Choroid plexus epithelial cell (primary cell): ENCODE results near the gene ADCY4.
A peak's percentile ranks its signal among the peaks of the same experiment; 100 is the strongest.
"Not testable (repeated sequence)": the region's sequence is repeated elsewhere in the genome, so short reads cannot be mapped to it uniquely, and the experiment has no call there.

Source experiments
- DNase-seq: peaks from one replicate; pipeline ENCODE4 v3.0.0-alpha.2; 2010; ENCODE audit warnings: low read depth
- H3K4me3 ChIP-seq: 2 replicates; pipeline ENCODE4 v1.5.1; 2011; ENCODE audit warnings: low read depth, mild to moderate bottlenecking, control low read depth, low read length, moderate library complexity
- TF ChIP-seq, protein P1 (sequence below): conservative IDR thresholded peaks from 2 replicates; pipeline ENCODE4 v1.5.1; 2011; ENCODE audit warnings: low read depth, mild to moderate bottlenecking, control low read depth, inconsistent platforms, low read length, moderate library complexity

Gene ADCY4

GRCh38 chr14:24378327-24378726 is 43.5 kb upstream of the ADCY4 start:
- TF ChIP-seq, protein P1, sequence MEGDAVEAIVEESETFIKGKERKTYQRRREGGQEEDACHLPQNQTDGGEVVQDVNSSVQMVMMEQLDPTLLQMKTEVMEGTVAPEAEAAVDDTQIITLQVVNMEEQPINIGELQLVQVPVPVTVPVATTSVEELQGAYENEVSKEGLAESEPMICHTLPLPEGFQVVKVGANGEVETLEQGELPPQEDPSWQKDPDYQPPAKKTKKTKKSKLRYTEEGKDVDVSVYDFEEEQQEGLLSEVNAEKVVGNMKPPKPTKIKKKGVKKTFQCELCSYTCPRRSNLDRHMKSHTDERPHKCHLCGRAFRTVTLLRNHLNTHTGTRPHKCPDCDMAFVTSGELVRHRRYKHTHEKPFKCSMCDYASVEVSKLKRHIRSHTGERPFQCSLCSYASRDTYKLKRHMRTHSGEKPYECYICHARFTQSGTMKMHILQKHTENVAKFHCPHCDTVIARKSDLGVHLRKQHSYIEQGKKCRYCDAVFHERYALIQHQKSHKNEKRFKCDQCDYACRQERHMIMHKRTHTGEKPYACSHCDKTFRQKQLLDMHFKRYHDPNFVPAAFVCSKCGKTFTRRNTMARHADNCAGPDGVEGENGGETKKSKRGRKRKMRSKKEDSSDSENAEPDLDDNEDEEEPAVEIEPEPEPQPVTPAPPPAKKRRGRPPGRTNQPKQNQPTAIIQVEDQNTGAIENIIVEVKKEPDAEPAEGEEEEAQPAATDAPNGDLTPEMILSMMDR: no peak
- H3K4me3 ChIP-seq: no peak overlapping the region

DNA sequence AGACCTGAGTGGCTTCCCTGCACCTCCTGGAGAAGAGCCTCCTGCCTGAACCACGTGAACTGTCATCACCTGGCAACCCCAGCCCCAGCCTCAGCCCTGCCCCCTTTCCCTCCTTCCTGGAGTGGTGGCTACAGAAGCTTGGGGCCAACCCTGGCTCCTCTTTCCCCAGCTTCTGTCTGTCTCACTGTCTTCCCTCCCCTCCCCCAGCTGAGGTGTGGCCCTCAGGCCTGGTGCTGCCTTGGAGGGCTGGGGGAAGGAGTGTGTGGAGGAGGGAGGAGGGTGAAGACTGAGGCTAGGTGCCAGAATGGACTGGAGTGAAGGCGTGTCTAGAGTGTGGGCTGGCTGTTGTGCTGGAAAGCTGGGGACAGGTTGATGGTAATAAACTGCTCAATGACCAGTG is 42.8 kb upstream of the ADCY4 start:
- DNase-seq: no peak
- H3K4me3 ChIP-seq: no peak overlapping the region
- TF ChIP-seq, protein P1: no peak

More at GRCh38 chr14:24378327-24378726, 43.5 kb upstream of the ADCY4 start:
- DNase-seq: no peak

- H3K4me3 ChIP-seq: no peak overlapping the region
- DNase-seq: no peak
- TF ChIP-seq, protein P1: no peak
Measured at GRCh38 chr14:24377126-24377525, 42.3 kb upstream of the ADCY4 start.

- DNase-seq: no peak
- TF ChIP-seq, protein P1: no peak
- no peak overlapping the region for H3K4me3 ChIP-seq
Measured at GRCh38 chr14:24376448-24377070, 41.7 kb upstream of the ADCY4 start.

DNA sequence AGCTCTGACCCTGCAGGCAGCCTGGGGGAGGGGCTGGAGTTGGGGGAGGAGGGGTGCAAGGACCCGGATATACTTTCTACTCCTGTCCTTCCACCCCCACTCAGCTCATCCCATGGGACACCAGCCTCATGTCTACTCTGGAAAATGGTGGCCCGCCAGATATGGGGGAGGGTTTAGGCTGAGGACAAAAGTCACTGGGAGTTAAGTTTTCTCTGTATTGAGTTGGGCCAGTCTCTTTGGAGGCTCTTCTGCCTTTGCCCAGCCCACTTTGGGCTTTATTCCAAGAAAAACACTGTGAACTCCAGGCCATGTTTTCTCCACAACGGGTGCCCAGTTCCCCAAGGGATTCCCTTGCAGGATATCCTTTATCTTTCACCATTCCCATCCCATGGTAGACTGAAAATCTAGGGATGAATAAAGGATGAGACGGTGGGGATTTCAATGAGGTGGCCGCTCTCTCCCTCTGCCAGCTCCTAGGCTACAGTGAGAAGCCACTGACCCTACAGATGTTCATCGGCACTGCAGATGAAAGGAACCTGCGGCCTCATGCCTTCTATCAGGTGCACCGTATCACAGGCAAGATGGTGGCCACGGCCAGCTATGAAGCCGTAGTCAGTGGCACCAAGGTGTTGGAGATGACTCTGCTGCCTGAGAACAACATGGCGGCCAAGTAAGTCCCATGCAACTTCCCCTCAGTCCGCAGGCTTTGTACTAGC is 38.0 kb upstream of the ADCY4 start:
- peak; percentile 49 for DNase-seq

DNA sequence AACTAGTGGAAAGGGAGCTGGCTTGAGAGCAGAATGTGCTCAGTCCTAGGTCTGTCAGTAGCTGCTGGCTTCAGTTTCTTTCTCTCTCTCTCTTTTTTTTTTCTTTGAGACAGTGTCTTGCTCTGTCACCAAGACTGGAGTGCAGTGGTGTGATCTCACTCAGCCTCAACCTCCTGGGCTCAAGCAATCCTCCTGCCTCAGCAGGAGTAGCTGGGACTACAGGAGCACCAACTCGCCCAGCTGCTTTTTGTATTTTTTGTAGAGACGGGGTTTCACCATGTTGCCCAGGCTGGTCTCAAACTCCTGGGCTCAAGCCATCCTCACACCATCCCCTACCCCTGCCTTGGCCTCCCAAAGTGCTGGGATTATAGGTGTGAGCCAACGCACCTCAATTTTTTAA is 36.7 kb upstream of the ADCY4 start:
- H3K4me3 ChIP-seq, DNase-seq: not testable (repeated sequence)

More for the DNA sequence above, 38.0 kb upstream of the ADCY4 start:
- H3K4me3 ChIP-seq: no peak overlapping the region
- TF ChIP-seq, protein P1: no peak

- TF ChIP-seq, protein P1: no peak
- H3K4me3 ChIP-seq: no peak overlapping the region
- DNase-seq: peak; percentile 22
Measured at GRCh38 chr14:24370748-24371147, 35.9 kb upstream of the ADCY4 start.
